CD14-positive monocyte (primary cell): ENCODE measurements around the gene DUOXA1. TPM values are rescaled to one million over a fixed set of nuclear protein-coding genes. Genes with fewer than 3 reads are reported as not detected.

Experiments used
- DNase-seq, 3 donors: peaks; one replicate each; pipeline ENCODE4 v3.0.0-alpha.2; 2011 to 2022
- H2AFZ ChIP-seq: 2 replicates; pipeline ENCODE4 v1.6.0; 2012; ENCODE audit warnings: mild to moderate bottlenecking, low read depth, low read length, inconsistent platforms; ENCODE audit not compliant: insufficient read depth, poor library complexity, severe bottlenecking
- H3K27ac ChIP-seq, 2 donors: 1 replicate in 1 of 2; 2 replicates in 1 of 2; pipeline ENCODE4 v1.5.1; 2012 to 2013; ENCODE audit warnings: low read length in 2 of 2, control low read depth in 1 of 2, inconsistent platforms in 1 of 2, low read depth in 1 of 2, mild to moderate bottlenecking in 1 of 2
- H3K27me3 ChIP-seq, 2 donors: one replicate each; pipeline versions ENCODE4 v1.6.0 to v1.6.1; 2011 to 2013; ENCODE audit warnings: low read length in 2 of 2; ENCODE audit not compliant: control insufficient read depth in 2 of 2, insufficient read depth in 2 of 2
- H3K36me3 ChIP-seq, 2 donors: replicated peaks in 1 of 2; 1 replicate in 1 of 2; 2 replicates in 1 of 2; pipeline versions ENCODE4 v1.5.1 to v1.6.1; 2012 to 2013; ENCODE audit warnings: low read length in 2 of 2, control low read depth in 1 of 2, inconsistent platforms in 1 of 2, mild to moderate bottlenecking in 1 of 2; ENCODE audit not compliant: insufficient read depth in 2 of 2, control insufficient read depth in 1 of 2
- H3K4me1 ChIP-seq, 2 donors: 1 replicate in 1 of 2; 2 replicates in 1 of 2; pipeline versions ENCODE4 v1.5.1 to v1.6.1; 2012 to 2013; ENCODE audit warnings: low read length in 2 of 2, control low read depth in 1 of 2, inconsistent platforms in 1 of 2, mild to moderate bottlenecking in 1 of 2, moderate library complexity in 1 of 2; ENCODE audit not compliant: insufficient read depth in 2 of 2, control insufficient read depth in 1 of 2
- H3K4me2 ChIP-seq: replicated peaks from 2 replicates; pipeline ENCODE3; 2012; ENCODE audit warnings: low read length, moderate library complexity, mild to moderate bottlenecking; ENCODE audit not compliant: poor library complexity, severe bottlenecking; ENCODE audit errors: extremely low read depth
- H3K4me3 ChIP-seq, 3 experiments: fragments of 200-600 bp in 1 of 3; sonication (generic) in 1 of 3; replicated peaks in 1 of 3; 1 replicate in 2 of 3; 2 replicates in 1 of 3; pipeline ENCODE4 v1.5.1; 2011 to 2013; ENCODE audit warnings: low read length in 3 of 3, mild to moderate bottlenecking in 3 of 3, control low read depth in 2 of 3, low read depth in 2 of 3, inconsistent platforms in 1 of 3, moderate library complexity in 1 of 3
- H3K79me2 ChIP-seq: 2 replicates; pipeline ENCODE4 v1.6.0; 2012; ENCODE audit warnings: mild to moderate bottlenecking, control low read depth, inconsistent platforms, low read length, moderate library complexity; ENCODE audit not compliant: insufficient read depth
- H3K9ac ChIP-seq: 2 replicates; pipeline ENCODE4 v1.6.0; 2017; ENCODE audit warnings: low read length, mild to moderate bottlenecking; ENCODE audit not compliant: insufficient read depth, poor library complexity, severe bottlenecking
- H3K9me3 ChIP-seq, 2 donors: replicated peaks in 1 of 2; 1 replicate in 1 of 2; 2 replicates in 1 of 2; pipeline versions ENCODE4 v1.5.1 to v1.6.1; 2012 to 2013; ENCODE audit warnings: low read length in 2 of 2, control low read depth in 1 of 2; ENCODE audit not compliant: control insufficient read depth in 1 of 2, insufficient read depth in 1 of 2
- H4K20me1 ChIP-seq: 2 replicates; pipeline ENCODE4 v1.6.0; 2012; ENCODE audit warnings: mild to moderate bottlenecking, low read length, control low read depth, moderate library complexity; ENCODE audit not compliant: insufficient read depth
- H3K27ac Mint-ChIP-seq, 7 donors: one replicate each; pipeline ENCODE4 v1.8.0; 2020; ENCODE audit warnings: mild to moderate bottlenecking in 7 of 7, mixed read lengths in 7 of 7, moderate library complexity in 6 of 7, inconsistent platforms in 2 of 7
- H3K27me3 Mint-ChIP-seq, 3 donors: one replicate each; pipeline ENCODE4 v1.8.0; 2021 to 2022; ENCODE audit warnings: low read depth in 3 of 3, mild to moderate bottlenecking in 3 of 3, mixed read lengths in 3 of 3, moderate library complexity in 3 of 3, inconsistent platforms in 1 of 3
- H3K36me3 Mint-ChIP-seq, 2 donors: one replicate each; pipeline ENCODE4 v1.8.0; 2020; ENCODE audit warnings: mixed read lengths in 2 of 2, inconsistent platforms in 1 of 2, mild to moderate bottlenecking in 1 of 2
- H3K4me1 Mint-ChIP-seq: one replicate; pipeline ENCODE4 v1.8.0; 2020; ENCODE audit warnings: mild to moderate bottlenecking, mixed read lengths
- H3K4me3 Mint-ChIP-seq, 2 donors: one replicate each; pipeline ENCODE4 v1.8.0; 2020; ENCODE audit warnings: mild to moderate bottlenecking in 2 of 2, mixed read lengths in 2 of 2, moderate library complexity in 1 of 2
- H3K9me3 Mint-ChIP-seq, 7 donors: one replicate each; pipeline ENCODE4 v1.8.0; 2020 to 2022; ENCODE audit warnings: mixed read lengths in 7 of 7, mild to moderate bottlenecking in 6 of 7, moderate library complexity in 6 of 7, inconsistent platforms in 2 of 7
- CTCF ChIP-seq: fragments of 200-600 bp; IDR thresholded peaks from one replicate; pipeline ENCODE4 v1.8.0; 2022; ENCODE audit warnings: antibody characterized with exemption, mild to moderate bottlenecking
- WGBS: methylation state at CpG from one replicate; pipeline ENCODE4 v1.1.5; 2013; ENCODE audit warnings: missing lambda C conversion rate; ENCODE audit not compliant: insufficient coverage; 5-methylcytosine and 5-hydroxymethylcytosine counted together
- intact Hi-C, 2 donors: fragments of 100-400 bp; cut with micrococcal nuclease; formaldehyde crosslinking; loops; one replicate each; pipeline versions ENCODE4 v1.15.0 to v1.15.1; 2023
- polyA plus RNA-seq, 3 donors: library from polyadenylated mRNA; depleted of rRNA in 1 of 3; unstranded in 2 of 3; stranded (reverse) in 1 of 3; fragments of 300-500 nt in 2 of 3; fragments of >200 nt in 1 of 3; fragmentation: Illumina TruSeq in 2 of 3; gene quantifications; 1 replicate in 2 of 3; 2 replicates in 1 of 3; pipeline ENCODE4 v1.2.3, GENCODE V29; 2012 to 2021

The DUOXA1 gene
- polyA plus RNA-seq, 3 donors, result not detected

GRCh38 chr15:45093013-45093412 is 36.7 kb downstream of the DUOXA1 start:
- Histone ChIP-seq H3K9me3 (no peaks in the 10 kb centered on the region), H2AFZ (no peak overlapping the region), H3K4me1 (no peaks in the 10 kb centered on the region), H4K20me1 (no peaks in the 10 kb centered on the region), H3K79me2 (no peaks in the 10 kb centered on the region), H3K4me3 (no peak overlapping the region), H3K4me2 (no peak overlapping the region), H3K27me3 (no peaks in the 10 kb centered on the region), H3K27ac (no peak overlapping the region), H3K36me3 (no peaks in the 10 kb centered on the region), H3K9ac (no peak overlapping the region)
- Mint-ChIP-seq H3K4me3 (no peak overlapping the region), H3K36me3 (no peaks in the 10 kb centered on the region), H3K27ac (no peak overlapping the region), H3K27me3 (peaks cover 0 to 11% (median 0%) of the 10 kb centered on the region in 3 donors), H3K9me3 (no peaks in the 10 kb centered on the region), H3K4me1 (peaks cover 2% of the 10 kb centered on the region)
- WGBS, result 82% methylated on average over 3 of the region's 4 CpGs
- no peak for DNase-seq
- TF ChIP-seq CTCF, result no peak
- intact Hi-C loops, result no loop called here

GRCh38 chr15:45091576-45091975 is 38.1 kb downstream of the DUOXA1 start:
- DNase-seq, result no peak
- Mint-ChIP-seq H3K27me3 (peaks cover 0 to 9% (median 3%) of the 10 kb centered on the region in 3 donors), H3K9me3 (no peaks in the 10 kb centered on the region), H3K27ac (no peak overlapping the region), H3K4me3 (no peak overlapping the region), H3K36me3 (no peaks in the 10 kb centered on the region), H3K4me1 (peaks cover 2% of the 10 kb centered on the region)
- no peaks in the 10 kb centered on the region for H4K20me1 ChIP-seq
- TF ChIP-seq CTCF, result no peak
- 100% methylated on average over 2 of the region's 2 CpGs for WGBS
- H2AFZ ChIP-seq, result no peak overlapping the region
- H3K9ac ChIP-seq, result no peak overlapping the region
- no peaks in the 10 kb centered on the region for H3K9me3 ChIP-seq
- no peaks in the 10 kb centered on the region for H3K79me2 ChIP-seq
- H3K27me3 ChIP-seq, result no peaks in the 10 kb centered on the region
- no peak overlapping the region for H3K27ac ChIP-seq
- no peak overlapping the region for H3K4me3 ChIP-seq
- H3K4me2 ChIP-seq, result no peak overlapping the region
- H3K4me1 ChIP-seq, result no peaks in the 10 kb centered on the region
- H3K36me3 ChIP-seq, result no peaks in the 10 kb centered on the region
- intact Hi-C loops, result no loop called here
